AG10803 (cell line): ENCODE measurements around the gene MICU1.
"Not testable (repeated sequence)": the region's sequence is repeated elsewhere in the genome, so short reads cannot be mapped to it uniquely, and the experiment has no call there.

ENCODE experiments used
- DNase-seq: peaks from one replicate; pipeline ENCODE4 v3.0.0; 2010; ENCODE audit warnings: low read depth
- H3K4me3 ChIP-seq: 2 replicates; pipeline ENCODE4 v1.5.1; 2011; ENCODE audit warnings: mild to moderate bottlenecking, low read length, control low read depth
- CTCF ChIP-seq: conservative IDR thresholded peaks from 2 replicates; pipeline ENCODE4 v1.5.1; 2011; ENCODE audit warnings: mild to moderate bottlenecking, low read length, control low read depth, inconsistent platforms

MICU1 gene

GRCh38 chr10:72561745-72562166, 64.1 kb downstream of the MICU1 start:
- no peak for TF ChIP-seq CTCF
- no peak for DNase-seq
- no peak overlapping the region for H3K4me3 ChIP-seq

DNA sequence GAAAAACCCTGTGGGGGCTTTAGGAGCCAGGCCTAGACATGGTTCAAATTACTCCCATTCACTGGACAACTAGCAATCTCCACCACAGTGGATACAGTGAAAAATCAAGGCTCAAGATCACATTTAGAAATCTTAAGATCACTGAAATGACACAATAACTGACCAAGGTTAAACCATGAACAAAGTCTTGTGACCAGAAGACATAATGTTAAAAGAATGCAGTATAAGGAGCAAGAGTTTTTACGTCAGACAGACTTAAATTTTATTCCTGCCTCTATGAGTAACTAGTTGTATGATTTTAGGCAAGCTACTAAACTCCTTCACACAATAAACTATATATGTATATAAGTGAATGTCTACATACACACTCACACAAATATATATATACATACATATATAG, 68.5 kb downstream of the MICU1 start:
- peak; percentile 63 for DNase-seq
- H3K4me3 ChIP-seq: no peak overlapping the region
- TF ChIP-seq CTCF: no peak

GRCh38 chr10:72552857-72553256, 73.0 kb downstream of the MICU1 start:
- no peak for TF ChIP-seq CTCF
- no peak overlapping the region for H3K4me3 ChIP-seq
- peak; percentile 96 for DNase-seq

DNA sequence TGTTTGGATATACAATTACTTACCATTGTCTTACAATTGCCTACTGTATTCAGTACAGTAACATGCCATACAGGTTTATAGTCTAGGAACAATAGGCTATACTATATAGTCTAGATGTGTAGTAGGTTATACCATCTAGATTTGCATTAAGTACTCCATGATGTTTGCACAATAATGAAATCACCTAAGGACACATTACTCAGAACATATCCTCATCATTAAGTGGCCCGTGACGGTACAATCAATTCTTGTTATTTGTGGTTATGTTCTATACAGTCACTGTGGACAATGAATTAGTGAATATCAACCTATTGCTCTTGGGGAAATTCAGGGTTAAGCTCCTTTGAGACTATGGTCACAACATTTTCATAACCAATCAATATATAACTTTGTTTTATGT, 75.6 kb downstream of the MICU1 start:
- H3K4me3 ChIP-seq: no peak overlapping the region
- TF ChIP-seq CTCF: no peak
- no peak for DNase-seq

- no peak for TF ChIP-seq CTCF
- DNase-seq: no peak
Measured at GRCh38 chr10:72545546-72545945, 80.3 kb downstream of the MICU1 start.

DNA sequence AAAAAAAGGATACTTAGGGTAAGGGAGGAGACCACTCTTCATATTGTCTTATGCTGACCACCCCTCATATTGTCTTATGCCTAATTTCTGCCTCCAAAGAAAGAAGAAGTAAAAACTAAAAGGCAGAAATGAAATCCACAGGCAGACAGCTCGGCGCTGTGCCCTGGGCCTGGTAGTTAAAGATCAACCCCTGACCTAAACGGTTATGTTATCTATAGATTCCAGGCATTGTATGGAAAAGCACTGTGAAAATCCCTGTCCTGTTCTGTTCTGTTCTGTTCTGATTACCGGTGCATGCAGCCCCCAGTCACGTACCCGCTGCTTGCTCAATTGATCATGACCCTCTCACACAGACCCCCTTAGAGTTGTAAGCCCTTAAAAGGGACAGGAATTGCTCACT, 82.0 kb downstream of the MICU1 start:
- H3K4me3 ChIP-seq, DNase-seq: not testable (repeated sequence)

More at GRCh38 chr10:72545546-72545945, 80.3 kb downstream of the MICU1 start:
- no peak overlapping the region for H3K4me3 ChIP-seq

DNA sequence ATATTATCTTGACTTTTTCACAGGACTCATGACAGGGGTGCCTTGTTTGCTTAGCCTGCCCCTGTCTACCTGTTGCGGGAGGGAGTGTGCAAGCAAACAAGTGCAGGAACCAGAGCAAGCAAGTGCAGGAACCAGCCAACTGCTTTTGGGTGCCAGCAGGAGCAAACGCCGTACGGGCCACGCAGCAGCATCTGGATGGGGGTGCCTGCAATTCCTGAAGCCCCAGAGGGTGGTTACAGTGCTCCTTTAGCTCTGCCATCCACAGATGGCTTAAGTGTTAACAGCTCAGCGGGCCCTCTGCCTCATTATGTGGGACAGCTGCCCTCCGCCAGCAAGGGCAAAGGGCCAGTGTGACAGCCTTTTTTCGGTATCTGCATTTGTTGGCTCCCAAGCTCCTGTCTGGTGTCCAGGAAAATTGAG, 83.5 kb downstream of the MICU1 start:
- no peak for DNase-seq
- no peak for TF ChIP-seq CTCF
- H3K4me3 ChIP-seq: no peak overlapping the region

DNA sequence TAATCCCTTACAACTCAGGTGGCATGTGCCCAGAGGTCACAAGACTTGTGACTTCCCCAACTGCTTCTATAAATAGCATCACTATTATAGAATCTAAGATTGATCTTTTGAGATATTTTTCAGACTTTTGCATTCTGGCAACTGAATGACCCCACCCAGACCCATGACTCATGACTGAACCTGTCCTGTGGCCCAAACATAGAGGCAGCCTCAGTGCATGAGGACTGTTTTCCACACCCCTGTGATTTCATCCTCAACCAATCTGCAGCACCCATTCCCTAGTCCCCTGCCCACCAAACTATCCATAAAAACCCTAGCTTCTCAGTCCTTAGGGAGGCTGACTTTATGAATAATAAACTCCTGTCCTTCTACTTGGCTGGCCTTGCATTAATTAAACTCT, 84.5 kb downstream of the MICU1 start:
- H3K4me3 ChIP-seq: no peak overlapping the region
- no peak for DNase-seq

More for the DNA sequence above, 84.5 kb downstream of the MICU1 start:
- no peak for TF ChIP-seq CTCF
